ENCODE measurements around the gene RPN1. TPM values are rescaled to one million over a fixed set of nuclear protein-coding genes. Genes with fewer than 3 reads are reported as not detected.

RPN1 gene
- total and polyA plus RNA-seq, 2 of the 8 experiments (the other 6 are each of a cell fraction or from before 2014, with no cell fraction given), result 165 to 211 TPM

DNA sequence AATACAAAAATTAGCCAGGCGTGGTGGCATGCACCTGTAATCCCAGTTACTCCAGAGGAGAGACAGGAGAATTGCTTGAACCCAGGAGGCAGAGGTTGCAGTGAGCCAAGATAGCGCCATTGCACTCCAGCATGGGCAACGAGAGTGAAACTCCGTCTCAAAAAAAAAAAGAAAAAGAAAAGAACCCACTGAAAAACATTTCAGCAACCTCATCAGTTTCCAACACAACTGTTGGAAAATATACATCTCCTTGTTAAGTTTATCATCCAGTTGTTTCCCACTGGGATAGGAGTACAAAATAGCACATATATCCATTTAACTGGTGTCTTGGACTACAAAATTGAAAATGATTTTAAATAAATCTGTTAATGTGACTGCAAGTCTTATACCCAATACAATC is 2.2 kb downstream of the RPN1 start:
- no peak overlapping the region for H3K27ac ChIP-seq (ENCODE audit: low read depth, low read length)
- TF ChIP-seq CBX5 (IDR thresholded peaks at IDR 0.05; ENCODE audit: low read depth, low read length), result no peak
- TF ChIP-seq TBP (IDR thresholded peaks at IDR 0.05; ENCODE audit: low read depth, low read length), result no peak
- no peak for TF ChIP-seq TAF7 (optimal IDR thresholded peaks at IDR 0.05; ENCODE audit: borderline replicate concordance, low read depth, low read length)
- TF ChIP-seq CREB1 (IDR thresholded peaks at IDR 0.05), result no peak
- TF ChIP-seq GTF2F1 (IDR thresholded peaks at IDR 0.05; ENCODE audit: borderline replicate concordance, low read depth, low read length), result no peak
- TF ChIP-seq, protein P1, sequence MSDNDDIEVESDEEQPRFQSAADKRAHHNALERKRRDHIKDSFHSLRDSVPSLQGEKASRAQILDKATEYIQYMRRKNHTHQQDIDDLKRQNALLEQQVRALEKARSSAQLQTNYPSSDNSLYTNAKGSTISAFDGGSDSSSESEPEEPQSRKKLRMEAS (IDR thresholded peaks at IDR 0.05), result no peak
- no peak for TF ChIP-seq GABPA (IDR thresholded peaks at IDR 0.05; ENCODE audit: borderline replicate concordance, insufficient read depth, low read length)
- no peak for TF ChIP-seq KDM5A (IDR thresholded peaks at IDR 0.05; ENCODE audit: low read length)
- no peak for TF ChIP-seq POLR2A (IDR thresholded peaks at IDR 0.05; ENCODE audit: control extremely low read depth in 1 of 2, low read depth in 2 of 2, low read length in 2 of 2)
- TF ChIP-seq RAD21 (IDR thresholded peaks at IDR 0.05 in 1 of 2, conservative IDR thresholded peaks at IDR 0.05 in 1 of 2; ENCODE audit: low read depth in 2 of 2, low read length in 2 of 2), result no peak
- TF ChIP-seq, protein P2, sequence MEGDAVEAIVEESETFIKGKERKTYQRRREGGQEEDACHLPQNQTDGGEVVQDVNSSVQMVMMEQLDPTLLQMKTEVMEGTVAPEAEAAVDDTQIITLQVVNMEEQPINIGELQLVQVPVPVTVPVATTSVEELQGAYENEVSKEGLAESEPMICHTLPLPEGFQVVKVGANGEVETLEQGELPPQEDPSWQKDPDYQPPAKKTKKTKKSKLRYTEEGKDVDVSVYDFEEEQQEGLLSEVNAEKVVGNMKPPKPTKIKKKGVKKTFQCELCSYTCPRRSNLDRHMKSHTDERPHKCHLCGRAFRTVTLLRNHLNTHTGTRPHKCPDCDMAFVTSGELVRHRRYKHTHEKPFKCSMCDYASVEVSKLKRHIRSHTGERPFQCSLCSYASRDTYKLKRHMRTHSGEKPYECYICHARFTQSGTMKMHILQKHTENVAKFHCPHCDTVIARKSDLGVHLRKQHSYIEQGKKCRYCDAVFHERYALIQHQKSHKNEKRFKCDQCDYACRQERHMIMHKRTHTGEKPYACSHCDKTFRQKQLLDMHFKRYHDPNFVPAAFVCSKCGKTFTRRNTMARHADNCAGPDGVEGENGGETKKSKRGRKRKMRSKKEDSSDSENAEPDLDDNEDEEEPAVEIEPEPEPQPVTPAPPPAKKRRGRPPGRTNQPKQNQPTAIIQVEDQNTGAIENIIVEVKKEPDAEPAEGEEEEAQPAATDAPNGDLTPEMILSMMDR (IDR thresholded peaks at IDR 0.05; ENCODE audit: control extremely low read depth in 1 of 3, insufficient read depth in 1 of 3, low read depth in 1 of 3, low read length in 3 of 3), result no peak
- TF ChIP-seq BRCA1 (IDR thresholded peaks at IDR 0.05; ENCODE audit: low read depth, low read length), result no peak

More for the DNA sequence above, 2.2 kb downstream of the RPN1 start:
- H4K20me1 ChIP-seq (replicated peaks in 1 of 2; ENCODE audit: control insufficient read depth in 1 of 2, insufficient read depth in 2 of 2, low read length in 2 of 2), result peaks cover 1 to 6% of the 10 kb centered on the region in 2 experiments
- no peak overlapping the region for H2BK15ac ChIP-seq (ENCODE audit: low read length)
- peaks cover 35 to 68% of the 10 kb centered on the region in 2 experiments for H3K79me2 ChIP-seq (ENCODE audit: control insufficient read depth in 1 of 2, insufficient read depth in 2 of 2, low read length in 2 of 2)
- no peak overlapping the region for H3K9ac ChIP-seq (replicated peaks in 1 of 4; ENCODE audit: extremely low read depth in 1 of 4, low read depth in 3 of 4, low read length in 3 of 4)
- H3K9me3 ChIP-seq (ENCODE audit: insufficient read depth in 2 of 2, low read depth in 1 of 2, low read length in 1 of 2), result no peaks in the 10 kb centered on the region
- no peak overlapping the region for H3K18ac ChIP-seq (ENCODE audit: extremely low read depth, low read length)
- no peak overlapping the region for H4K91ac ChIP-seq (replicated peaks; ENCODE audit: insufficient read length, low read length)
- peak overlapping the region in 1 of 4 experiments; percentile 90; a peak in 2 of 8 replicates for H3K4me3 ChIP-seq (ENCODE audit: extremely low read depth in 1 of 4, insufficient read depth in 2 of 4, low read depth in 3 of 4, low read length in 4 of 4)
- no peak overlapping the region for H2BK20ac ChIP-seq (ENCODE audit: low read length)
- H3K27me3 ChIP-seq (replicated peaks in 1 of 4; ENCODE audit: control insufficient read depth in 3 of 4, extremely low read depth in 1 of 4, insufficient read depth in 3 of 4, low read length in 3 of 4), result no peaks in the 10 kb centered on the region
- no peak overlapping the region for H2BK120ac ChIP-seq (replicated peaks; ENCODE audit: low read depth, low read length)
- WGBS, 2 experiments (ENCODE audit: extremely low coverage in 1 of 2, insufficient coverage in 1 of 2, insufficient read length in 1 of 2, insufficient replicate concordance in 2 of 2, low coverage in 1 of 2, low lambda C conversion rate in 2 of 2, missing lambda C conversion rate in 1 of 2), result 89% methylated on average over 4 of the region's 4 CpGs; no CpG with 5 or more reads in 1 of the 2 experiments
- no peak overlapping the region; a peak in 2 of 4 replicates for H3K4me2 ChIP-seq (ENCODE audit: insufficient read depth in 1 of 2, low read depth in 2 of 2, low read length in 2 of 2)
- POLR2A ChIA-PET (ENCODE audit: partially characterized antibody), result no interaction called here
- no peak overlapping the region for H4K5ac ChIP-seq (ENCODE audit: insufficient read length, low read depth, low read length)
- H3K79me1 ChIP-seq (ENCODE audit: low read depth, low read length), result no peaks in the 10 kb centered on the region; the same call in 1 of the 2 replicates
- no peak overlapping the region for H3K14ac ChIP-seq (ENCODE audit: insufficient read length)
- peaks cover 4 to 13% (median 10%) of the 10 kb centered on the region in 4 experiments; a peak in 5 of 8 replicates for H3K36me3 ChIP-seq (ENCODE audit: control insufficient read depth in 2 of 4, insufficient read depth in 4 of 4, low read length in 3 of 4)
- no peaks in the 10 kb centered on the region; the same call in 1 of the 2 replicates for H3K23me2 ChIP-seq (ENCODE audit: low read depth, low read length)
- no peak overlapping the region for H3K4ac ChIP-seq (replicated peaks; ENCODE audit: insufficient read length, low read depth, low read length)
- H3K56ac ChIP-seq (replicated peaks; ENCODE audit: insufficient read length, low read depth, low read length), result no peak overlapping the region
- DNase-seq (ENCODE audit: low read depth in 1 of 2, low spot score in 2 of 2), result no peak
- no peak overlapping the region for H4K8ac ChIP-seq (ENCODE audit: extremely low read depth, insufficient read depth, low read length)
- H2BK5ac ChIP-seq (ENCODE audit: low read depth, low read length), result no peak overlapping the region
- H2AFZ ChIP-seq (ENCODE audit: low read length), result no peak overlapping the region
- no peaks in the 10 kb centered on the region; a peak in 2 of 7 replicates for H3K4me1 ChIP-seq (replicated peaks in 1 of 4; ENCODE audit: control insufficient read depth in 3 of 4, insufficient read depth in 4 of 4, low read length in 3 of 4)
- H2BK12ac ChIP-seq (ENCODE audit: low read depth, low read length), result no peak overlapping the region
- CTCF ChIA-PET (ENCODE audit: partially characterized antibody), result interaction anchor here (1.3 kb wide), 1 partner anchor 31 kb away, joined by 10 read pairs; no protein-coding TSS in a partner anchor
- H2AK5ac ChIP-seq (ENCODE audit: low read depth, low read length), result no peak overlapping the region
- no peak for FAIRE-seq
- no peak overlapping the region for H3K23ac ChIP-seq (ENCODE audit: insufficient read length)
